ENCODE results near the gene PSME1. TPM values are rescaled to one million over a fixed set of nuclear protein-coding genes. Genes with fewer than 3 reads are reported as not detected.

PSME1 gene
- total RNA-seq, 1 experiment from 2014 or later = 160 TPM

GRCh38 chr14:24147761-24148428 lies 11.9 kb downstream of the PSME1 start:
- DNase-seq (ENCODE audit: low spot score) = no peak
- TSS peak; percentile 46 for BruUV-seq (replicated peaks)
- Histone ChIP-seq H3K9me3 (ENCODE audit: low read depth, low read length, poor library complexity, severe bottlenecking) (no peaks in the 10 kb centered on the region), H3K4me3 (ENCODE audit: low read depth, low read length, poor library complexity, severe bottlenecking) (peak overlapping the region; percentile 90), H3K27ac (ENCODE audit: low read depth, low read length, poor library complexity, severe bottlenecking) (peak overlapping the region; percentile 87), H3K27me3 (replicated peaks; ENCODE audit: insufficient read depth, low read depth, low read length, poor library complexity) (no peaks in the 10 kb centered on the region), H3K36me3 (ENCODE audit: insufficient read depth, low read length, poor library complexity, severe bottlenecking) (peaks cover 48% of the 10 kb centered on the region), H3K4me1 (ENCODE audit: insufficient read depth, low read length, poor library complexity, severe bottlenecking) (peaks cover 12% of the 10 kb centered on the region)
- no peak for TF ChIP-seq CTCF (conservative IDR thresholded peaks at IDR 0.05; ENCODE audit: low read depth, low read length)
- TF ChIP-seq EZH2 (IDR thresholded peaks at IDR 0.05; ENCODE audit: borderline replicate concordance, low read depth, low read length, poor library complexity, severe bottlenecking) = no peak
- ChIA-PET POLR2A (ENCODE audit: low non-redundant PET) (interaction anchor here (0.6 kb wide), 1 partner anchor 223 kb away, joined by 3 read pairs; no protein-coding TSS in a partner anchor), CTCF (no interaction called here)
- intact Hi-C loops (cut with micrococcal nuclease; ENCODE audit: unreplicated experiment) = loop anchor here (1.0 to 5.0 kb wide), 2 partner anchors 13 to 39 kb away; partner anchors contain the start of genes IPO4 and IRF9

DNA sequence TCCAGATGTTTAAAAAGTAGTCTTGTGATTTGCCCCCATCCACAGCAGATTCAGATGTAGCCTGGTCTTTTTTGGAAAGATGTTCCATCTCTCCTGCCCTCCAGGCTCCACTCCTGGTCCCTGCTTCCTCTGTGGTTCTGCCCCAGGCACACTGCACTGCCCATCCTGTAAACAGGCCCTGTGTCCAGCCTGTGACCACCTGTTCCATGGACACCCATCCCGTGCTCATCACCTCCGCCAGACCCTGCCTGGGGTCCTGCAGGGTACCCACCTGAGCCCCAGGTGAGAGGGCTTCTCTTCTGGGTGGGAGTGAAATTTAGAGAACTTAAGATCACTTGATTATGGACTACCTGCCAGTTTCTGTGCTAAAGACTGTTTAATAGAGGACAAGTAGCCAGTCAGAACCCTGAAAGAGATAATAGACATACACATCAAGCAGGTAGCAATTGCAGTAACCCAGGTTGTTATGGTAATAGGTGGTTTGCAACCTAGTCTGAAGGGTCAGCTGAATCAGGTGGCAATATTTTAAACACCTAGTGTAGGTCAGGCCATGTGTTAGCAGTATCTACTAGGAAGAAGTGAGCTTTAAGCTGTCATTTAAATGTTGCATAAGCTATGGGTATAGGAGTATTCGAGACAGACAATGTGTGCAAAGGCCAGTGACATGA lies 13.4 kb downstream of the PSME1 start:
- Histone ChIP-seq H3K4me1 (ENCODE audit: insufficient read depth, low read length, poor library complexity, severe bottlenecking) (peaks cover 12% of the 10 kb centered on the region), H3K36me3 (ENCODE audit: insufficient read depth, low read length, poor library complexity, severe bottlenecking) (peaks cover 41% of the 10 kb centered on the region), H3K4me3 (ENCODE audit: low read depth, low read length, poor library complexity, severe bottlenecking) (no peak overlapping the region), H3K27ac (ENCODE audit: low read depth, low read length, poor library complexity, severe bottlenecking) (no peak overlapping the region), H3K9me3 (ENCODE audit: low read depth, low read length, poor library complexity, severe bottlenecking) (no peaks in the 10 kb centered on the region), H3K27me3 (replicated peaks; ENCODE audit: insufficient read depth, low read depth, low read length, poor library complexity) (no peaks in the 10 kb centered on the region)
- DNase-seq (ENCODE audit: low spot score) = no peak
- ChIA-PET CTCF (no interaction called here), POLR2A (ENCODE audit: low non-redundant PET) (no interaction called here)
- TF ChIP-seq CTCF (conservative IDR thresholded peaks at IDR 0.05; ENCODE audit: low read depth, low read length) (no peak), EZH2 (IDR thresholded peaks at IDR 0.05; ENCODE audit: borderline replicate concordance, low read depth, low read length, poor library complexity, severe bottlenecking) (no peak)
- BruUV-seq (replicated peaks) = no TSS peak
- intact Hi-C loops (cut with micrococcal nuclease; ENCODE audit: unreplicated experiment) = loop anchor here (5.0 kb wide), 1 partner anchor 38 kb away; the partner anchor contains the start of gene IPO4

DNA sequence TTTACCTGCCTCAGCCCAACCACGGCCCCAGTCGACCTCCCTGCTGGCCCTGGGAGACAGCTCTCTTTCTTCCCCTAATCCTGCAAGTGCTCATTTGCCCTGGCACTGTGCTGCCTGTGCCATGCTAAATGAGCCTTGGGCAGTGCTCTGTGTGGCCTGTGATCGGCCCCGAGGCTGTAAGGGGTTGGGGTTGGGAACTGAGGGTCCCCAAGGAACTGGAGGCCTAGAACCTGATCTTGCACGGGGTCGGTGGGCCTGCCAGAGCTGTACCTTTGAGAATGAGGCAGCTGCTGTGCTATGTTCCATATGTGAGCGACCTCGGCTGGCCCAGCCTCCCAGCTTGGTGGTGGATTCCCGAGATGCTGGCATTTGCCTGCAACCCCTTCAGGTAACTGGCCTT lies 14.1 kb downstream of the PSME1 start:
- ChIA-PET POLR2A (ENCODE audit: low non-redundant PET) (no interaction called here), CTCF (no interaction called here)
- H3K4me1 ChIP-seq (ENCODE audit: insufficient read depth, low read length, poor library complexity, severe bottlenecking) = peaks cover 12% of the 10 kb centered on the region
- no peak for DNase-seq (ENCODE audit: low spot score)
- H3K36me3 ChIP-seq (ENCODE audit: insufficient read depth, low read length, poor library complexity, severe bottlenecking) = peaks cover 43% of the 10 kb centered on the region
- no peak for TF ChIP-seq CTCF (conservative IDR thresholded peaks at IDR 0.05; ENCODE audit: low read depth, low read length)
- TF ChIP-seq EZH2 (IDR thresholded peaks at IDR 0.05; ENCODE audit: borderline replicate concordance, low read depth, low read length, poor library complexity, severe bottlenecking) = no peak
- H3K27me3 ChIP-seq (replicated peaks; ENCODE audit: insufficient read depth, low read depth, low read length, poor library complexity) = no peaks in the 10 kb centered on the region
- no peaks in the 10 kb centered on the region for H3K9me3 ChIP-seq (ENCODE audit: low read depth, low read length, poor library complexity, severe bottlenecking)
- intact Hi-C loops (cut with micrococcal nuclease; ENCODE audit: unreplicated experiment) = no loop called here
- H3K27ac ChIP-seq (ENCODE audit: low read depth, low read length, poor library complexity, severe bottlenecking) = no peak overlapping the region
- H3K4me3 ChIP-seq (ENCODE audit: low read depth, low read length, poor library complexity, severe bottlenecking) = no peak overlapping the region
- BruUV-seq (replicated peaks) = no TSS peak

All from A673 (cell line).